Neuronal stem cell (in vitro differentiated cells): ENCODE results near the gene LRMDA.
A peak's percentile ranks its signal among the peaks of the same experiment; 100 is the strongest.

Source experiments
- DNase-seq: peaks from one replicate; pipeline ENCODE4 v3.0.0-alpha.2; 2013; ENCODE audit warnings: low spot score
- H2AFZ ChIP-seq: one replicate; pipeline ENCODE4 v1.6.1; 2013; ENCODE audit warnings: mild to moderate bottlenecking, low read length, inconsistent platforms
- H2AK5ac ChIP-seq: 2 replicates; pipeline ENCODE4 v1.6.1; 2013; ENCODE audit warnings: low read depth, mild to moderate bottlenecking, inconsistent platforms, low read length, moderate library complexity, mixed read lengths
- H2BK120ac ChIP-seq: 2 replicates; pipeline ENCODE4 v1.6.1; 2013; ENCODE audit warnings: low read depth, mild to moderate bottlenecking, inconsistent platforms, low read length, moderate library complexity, mixed read lengths
- H2BK12ac ChIP-seq: one replicate; pipeline ENCODE4 v1.6.1; 2013; ENCODE audit warnings: low read length, inconsistent platforms
- H2BK15ac ChIP-seq: 2 replicates; pipeline ENCODE4 v1.6.1; 2013; ENCODE audit warnings: mild to moderate bottlenecking, low read length, inconsistent platforms, mixed read lengths
- H2BK5ac ChIP-seq: one replicate; pipeline ENCODE4 v1.6.1; 2013; ENCODE audit warnings: inconsistent platforms, mild to moderate bottlenecking, low read length, moderate library complexity
- H3K14ac ChIP-seq: one replicate; pipeline ENCODE4 v1.6.1; 2013; ENCODE audit warnings: low read length, inconsistent platforms
- H3K18ac ChIP-seq: 2 replicates; pipeline ENCODE4 v1.6.1; 2013; ENCODE audit warnings: low read length, inconsistent platforms
- H3K23ac ChIP-seq: 2 replicates; pipeline ENCODE4 v1.6.1; 2013; ENCODE audit warnings: low read depth, mild to moderate bottlenecking, mixed read lengths, low read length, inconsistent platforms; ENCODE audit not compliant: poor library complexity
- H3K27ac ChIP-seq: replicated peaks from 3 replicates; pipeline ENCODE4 v1.5.1; 2013; ENCODE audit warnings: low read length, inconsistent platforms
- H3K27me3 ChIP-seq, 3 experiments: 2 replicates each; pipeline ENCODE4 v1.6.1; 2013; ENCODE audit warnings: low read length in 3 of 3, mild to moderate bottlenecking in 2 of 3, inconsistent platforms in 1 of 3, low read depth in 1 of 3, mixed read lengths in 1 of 3, moderate library complexity in 1 of 3; ENCODE audit not compliant: control insufficient read depth in 3 of 3, insufficient read depth in 3 of 3
- H3K36me3 ChIP-seq, 2 donors: replicated peaks in 1 of 2; 2 replicates each; pipeline ENCODE4 v1.6.1; 2013; ENCODE audit warnings: low read length in 2 of 2; ENCODE audit not compliant: control insufficient read depth in 2 of 2, insufficient read depth in 2 of 2
- H3K4ac ChIP-seq: 2 replicates; pipeline ENCODE4 v1.6.1; 2013; ENCODE audit warnings: inconsistent platforms, mild to moderate bottlenecking, low read length, moderate library complexity
- H3K4me1 ChIP-seq, 2 donors: 1 replicate in 1 of 2; 2 replicates in 1 of 2; pipeline ENCODE4 v1.6.1; 2013; ENCODE audit warnings: low read length in 2 of 2, low read depth in 1 of 2; ENCODE audit not compliant: control insufficient read depth in 2 of 2, insufficient read depth in 1 of 2
- H3K4me2 ChIP-seq: one replicate; pipeline ENCODE4 v1.6.1; 2013; ENCODE audit warnings: mild to moderate bottlenecking, low read length, inconsistent platforms; ENCODE audit not compliant: insufficient read depth, poor library complexity, severe bottlenecking
- H3K4me3 ChIP-seq, 2 donors: 2 replicates each; pipeline ENCODE4 v1.5.1; 2013; ENCODE audit warnings: low read length in 2 of 2, mild to moderate bottlenecking in 2 of 2, inconsistent platforms in 1 of 2, moderate library complexity in 1 of 2
- H3K79me1 ChIP-seq: one replicate; pipeline ENCODE4 v1.6.1; 2013; ENCODE audit warnings: low read depth, mild to moderate bottlenecking, inconsistent platforms, low read length, moderate library complexity
- H3K9ac ChIP-seq: one replicate; pipeline ENCODE4 v1.6.1; 2013; ENCODE audit warnings: mild to moderate bottlenecking, low read depth, low read length, inconsistent platforms; ENCODE audit not compliant: poor library complexity
- H3K9me3 ChIP-seq, 2 donors: replicated peaks in 1 of 2; 2 replicates each; pipeline versions ENCODE3 to v1.6.1; 2013; ENCODE audit warnings: low read length in 2 of 2, mild to moderate bottlenecking in 2 of 2, inconsistent platforms in 1 of 2, low read depth in 1 of 2, mixed read lengths in 1 of 2, moderate library complexity in 1 of 2; ENCODE audit not compliant: control insufficient read depth in 2 of 2, insufficient read depth in 1 of 2
- H4K8ac ChIP-seq: one replicate; pipeline ENCODE4 v1.6.1; 2013; ENCODE audit warnings: low read depth, mild to moderate bottlenecking, inconsistent platforms, low read length, moderate library complexity
- H4K91ac ChIP-seq: one replicate; pipeline ENCODE4 v1.6.1; 2013; ENCODE audit warnings: low read length, low read depth, mild to moderate bottlenecking, inconsistent platforms; ENCODE audit not compliant: poor library complexity
- WGBS, 2 donors: extraction: QIAGEN DNeasy Blood & Tissue Kit; methylation state at CpG; one replicate each; pipeline ENCODE4 v1.1.7; 2013; ENCODE audit warnings: missing lambda C conversion rate in 2 of 2, mixed read lengths in 1 of 2; ENCODE audit not compliant: insufficient read length in 2 of 2, insufficient replicate concordance in 1 of 2; ENCODE audit errors: extremely low coverage in 2 of 2; 5-methylcytosine and 5-hydroxymethylcytosine counted together

LRMDA gene

DNA sequence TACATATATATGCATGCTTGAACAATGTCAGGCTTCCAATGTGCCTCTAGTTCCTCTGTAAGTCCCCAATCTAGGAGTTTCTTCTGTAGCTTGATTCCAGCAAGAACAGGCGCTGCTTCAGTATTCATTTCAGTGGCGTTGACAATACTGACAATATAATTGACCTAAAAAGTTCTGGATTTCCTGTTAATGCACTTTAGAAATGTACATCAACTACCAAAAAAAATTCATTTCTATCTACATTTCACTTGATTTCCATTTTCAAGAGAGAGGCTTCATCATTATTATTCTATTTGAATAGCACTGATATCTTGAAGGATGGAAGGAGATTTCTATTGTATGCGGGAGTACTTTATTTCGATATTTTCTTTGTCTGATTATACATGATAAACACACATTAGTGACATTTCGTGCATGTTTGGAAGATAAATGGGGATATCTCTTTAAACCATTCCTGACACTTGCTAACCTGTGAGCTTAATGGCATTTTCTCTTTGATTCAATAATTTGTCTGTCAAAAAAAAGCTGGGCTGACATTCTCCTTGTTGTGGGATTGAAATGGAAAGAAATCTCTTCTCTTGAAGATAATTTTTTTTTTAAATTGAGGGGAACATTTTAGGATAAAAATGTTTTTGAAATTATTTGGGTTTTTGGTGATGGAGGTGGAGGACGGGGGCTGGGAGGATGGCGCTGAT lies 568.2 kb downstream of the LRMDA start:
- no peaks in the 10 kb centered on the region for H3K27me3 ChIP-seq
- no peak overlapping the region for H3K14ac ChIP-seq
- 100% methylated on average over 1 of the region's 7 CpGs; no CpG with 5 or more reads in 1 of the 2 donors for WGBS, 2 donors

DNA sequence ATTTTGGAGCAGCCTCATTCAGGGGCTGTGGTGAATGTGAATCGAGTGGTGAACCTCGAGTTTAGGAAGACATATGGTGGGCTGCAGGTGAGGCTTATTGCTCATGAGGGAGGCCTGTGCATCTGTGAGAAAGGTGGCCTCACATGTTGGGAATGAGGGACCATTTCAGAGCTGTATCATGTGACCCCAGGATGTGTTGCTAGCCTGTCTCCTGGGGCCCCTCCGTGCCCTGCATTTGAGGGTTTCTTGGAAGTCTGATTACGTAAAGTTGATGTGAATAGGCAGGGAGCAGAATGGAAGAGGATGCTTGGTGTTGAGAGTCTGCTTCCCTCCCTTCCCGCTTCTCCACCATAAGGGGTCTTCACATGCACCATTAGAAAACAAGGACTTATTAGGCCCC lies 569.1 kb downstream of the LRMDA start:
- Histone ChIP-seq H3K36me3 (no peaks in the 10 kb centered on the region), H3K18ac (peak overlapping the region; percentile 20), H2AFZ (no peak overlapping the region), H3K4me2 (no peak overlapping the region), H3K4me1 (no peaks in the 10 kb centered on the region), H2AK5ac (no peak overlapping the region), H3K9ac (no peak overlapping the region), H3K27me3 (no peaks in the 10 kb centered on the region), H2BK12ac (no peak overlapping the region), H3K4ac (no peak overlapping the region), H3K4me3 (no peak overlapping the region), H2BK120ac (peak overlapping the region; percentile 4), H3K23ac (peak overlapping the region; percentile 10), H2BK5ac (no peak overlapping the region), H4K8ac (no peak overlapping the region), H3K14ac (no peak overlapping the region), H3K27ac (no peak overlapping the region), H3K79me1 (no peaks in the 10 kb centered on the region), H3K9me3 (no peaks in the 10 kb centered on the region), H2BK15ac (peak overlapping the region; percentile 46), H4K91ac (no peak overlapping the region)
- no peak for DNase-seq
- no CpG with 5 or more reads among the region's 5 CpGs for WGBS, 2 donors

More for the DNA sequence above, 568.2 kb downstream of the LRMDA start:
- no peak overlapping the region for H2BK15ac ChIP-seq
- H3K79me1 ChIP-seq, result no peaks in the 10 kb centered on the region
- no peak overlapping the region for H2BK120ac ChIP-seq
- H3K27ac ChIP-seq, result no peak overlapping the region
- no peak overlapping the region for H3K4ac ChIP-seq
- H3K23ac ChIP-seq, result no peak overlapping the region
- no peaks in the 10 kb centered on the region for H3K9me3 ChIP-seq
- H4K91ac ChIP-seq, result no peak overlapping the region
- H2BK5ac ChIP-seq, result no peak overlapping the region
- no peak overlapping the region for H3K4me2 ChIP-seq
- H3K18ac ChIP-seq, result no peak overlapping the region
- H4K8ac ChIP-seq, result no peak overlapping the region
- no peak overlapping the region for H2AK5ac ChIP-seq
- DNase-seq, result no peak
- no peak overlapping the region for H3K9ac ChIP-seq
- H2AFZ ChIP-seq, result no peak overlapping the region
- no peak overlapping the region for H3K4me3 ChIP-seq
- H3K4me1 ChIP-seq, result no peaks in the 10 kb centered on the region
- H3K36me3 ChIP-seq, result no peaks in the 10 kb centered on the region
- H2BK12ac ChIP-seq, result no peak overlapping the region

GRCh38 chr10:76001019-76001418 lies 569.6 kb downstream of the LRMDA start:
- Histone ChIP-seq H3K9ac (no peak overlapping the region), H3K4me1 (no peaks in the 10 kb centered on the region), H3K9me3 (no peaks in the 10 kb centered on the region), H2BK5ac (no peak overlapping the region), H2BK12ac (no peak overlapping the region), H2AK5ac (no peak overlapping the region), H4K91ac (no peak overlapping the region), H3K36me3 (no peaks in the 10 kb centered on the region), H3K79me1 (no peaks in the 10 kb centered on the region), H3K18ac (no peak overlapping the region), H2BK15ac (no peak overlapping the region), H3K4me2 (no peak overlapping the region), H3K27me3 (no peaks in the 10 kb centered on the region), H3K14ac (no peak overlapping the region), H3K4ac (no peak overlapping the region), H4K8ac (no peak overlapping the region), H3K27ac (no peak overlapping the region), H2AFZ (no peak overlapping the region), H3K4me3 (no peak overlapping the region), H2BK120ac (no peak overlapping the region), H3K23ac (no peak overlapping the region)
- WGBS, 2 donors, result no CpG with 5 or more reads among the region's 4 CpGs
- DNase-seq, result no peak

DNA sequence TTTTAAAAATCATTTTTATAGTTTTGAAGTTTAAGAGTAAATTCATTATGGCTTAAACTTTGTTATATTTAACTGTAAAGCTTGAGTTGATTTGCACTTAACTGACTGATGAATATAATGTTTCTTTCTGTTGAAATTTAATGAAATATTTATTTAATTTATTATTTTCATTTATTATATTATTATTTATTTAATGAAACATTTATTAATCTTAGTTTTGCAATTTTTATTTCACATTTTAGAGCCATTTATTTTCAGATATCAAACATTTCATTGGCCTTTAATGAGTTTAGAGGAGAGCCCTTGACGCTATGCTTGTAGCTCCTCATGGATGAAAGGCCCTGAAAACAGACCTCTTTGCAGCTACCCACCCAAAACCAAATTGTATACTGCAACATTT lies 570.0 kb downstream of the LRMDA start:
- DNase-seq, result no peak
- H3K9me3 ChIP-seq, result no peaks in the 10 kb centered on the region
- no peaks in the 10 kb centered on the region for H3K36me3 ChIP-seq
- H2AFZ ChIP-seq, result no peak overlapping the region
- H3K27ac ChIP-seq, result no peak overlapping the region
- no peak overlapping the region for H3K4me2 ChIP-seq
- H3K4ac ChIP-seq, result no peak overlapping the region
- no CpG with 5 or more reads among the region's 1 CpG for WGBS, 2 donors
- H3K27me3 ChIP-seq, result no peaks in the 10 kb centered on the region
- H3K9ac ChIP-seq, result no peak overlapping the region
- H2BK120ac ChIP-seq, result no peak overlapping the region
- no peaks in the 10 kb centered on the region for H3K4me1 ChIP-seq
- no peak overlapping the region for H3K4me3 ChIP-seq
- no peak overlapping the region for H4K8ac ChIP-seq
- H3K14ac ChIP-seq, result no peak overlapping the region
- no peak overlapping the region for H4K91ac ChIP-seq
- H3K23ac ChIP-seq, result no peak overlapping the region
- no peak overlapping the region for H2BK5ac ChIP-seq
- no peak overlapping the region for H2BK15ac ChIP-seq
- no peak overlapping the region for H2BK12ac ChIP-seq
- H2AK5ac ChIP-seq, result no peak overlapping the region
- no peaks in the 10 kb centered on the region for H3K79me1 ChIP-seq
- no peak overlapping the region for H3K18ac ChIP-seq
